ENCODE results near the gene USP47. TPM values are rescaled to one million over a fixed set of nuclear protein-coding genes. Genes with fewer than 3 reads are reported as not detected.
A peak's percentile ranks its signal among the peaks of the same experiment; 100 is the strongest.

USP47 gene
- total and polyA plus RNA-seq, 2 donors: 37.6 to 170 TPM

DNA sequence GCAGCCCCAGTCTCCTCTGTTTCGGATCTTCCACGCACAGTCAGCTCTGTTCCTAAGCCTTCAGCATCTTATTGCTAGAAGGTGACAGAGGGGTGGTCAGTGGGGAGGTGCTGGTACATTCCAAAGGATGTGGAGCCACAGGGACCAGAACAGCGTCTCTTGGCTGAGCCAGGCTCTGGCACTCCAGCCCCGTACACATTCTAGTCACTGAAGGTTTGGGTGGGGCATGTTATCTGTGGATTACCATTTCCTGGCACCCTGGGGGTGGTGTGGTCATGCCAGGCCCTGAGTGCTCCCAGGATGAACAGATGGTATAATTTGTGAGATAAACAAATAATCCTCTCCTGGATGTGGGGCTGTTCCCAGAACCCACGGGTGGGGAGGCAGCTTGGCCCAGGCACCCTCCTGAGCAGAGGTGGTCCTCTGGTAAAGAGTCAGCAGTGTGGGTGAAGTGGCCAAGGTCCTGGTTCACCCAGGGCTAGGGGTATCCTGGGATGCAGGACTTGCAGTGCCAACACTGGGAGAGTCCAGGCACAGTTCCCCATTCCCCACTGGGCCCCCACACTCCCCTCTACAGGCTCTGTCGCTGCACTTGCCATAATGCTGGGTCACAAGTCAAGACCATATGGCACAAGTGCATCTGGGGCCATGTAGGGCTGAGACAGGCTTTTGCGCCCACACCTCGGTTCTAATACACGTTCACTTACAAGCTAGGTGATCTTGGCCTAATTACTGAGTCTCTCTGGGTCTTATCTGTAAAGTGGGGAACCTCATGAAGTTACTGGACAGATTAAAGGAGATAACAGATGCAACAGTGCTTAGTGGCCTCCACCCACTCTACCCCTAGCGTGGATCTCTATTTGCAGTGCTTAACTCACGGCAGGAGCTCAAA lies 133.7 kb downstream of the USP47 start:
- H3K27ac ChIP-seq (ENCODE audit: low read depth): no peak overlapping the region
- no peaks in the 10 kb centered on the region for H3K4me1 ChIP-seq (ENCODE audit: insufficient read depth)
- H3K4me3 ChIP-seq (ENCODE audit: low read depth, low read length): no peak overlapping the region
- H3K36me3 ChIP-seq (ENCODE audit: insufficient read depth): no peaks in the 10 kb centered on the region
- WGBS: 81% methylated on average over 11 of the region's 11 CpGs
- no peak for DNase-seq (ENCODE audit: extremely low spot score)

DNA sequence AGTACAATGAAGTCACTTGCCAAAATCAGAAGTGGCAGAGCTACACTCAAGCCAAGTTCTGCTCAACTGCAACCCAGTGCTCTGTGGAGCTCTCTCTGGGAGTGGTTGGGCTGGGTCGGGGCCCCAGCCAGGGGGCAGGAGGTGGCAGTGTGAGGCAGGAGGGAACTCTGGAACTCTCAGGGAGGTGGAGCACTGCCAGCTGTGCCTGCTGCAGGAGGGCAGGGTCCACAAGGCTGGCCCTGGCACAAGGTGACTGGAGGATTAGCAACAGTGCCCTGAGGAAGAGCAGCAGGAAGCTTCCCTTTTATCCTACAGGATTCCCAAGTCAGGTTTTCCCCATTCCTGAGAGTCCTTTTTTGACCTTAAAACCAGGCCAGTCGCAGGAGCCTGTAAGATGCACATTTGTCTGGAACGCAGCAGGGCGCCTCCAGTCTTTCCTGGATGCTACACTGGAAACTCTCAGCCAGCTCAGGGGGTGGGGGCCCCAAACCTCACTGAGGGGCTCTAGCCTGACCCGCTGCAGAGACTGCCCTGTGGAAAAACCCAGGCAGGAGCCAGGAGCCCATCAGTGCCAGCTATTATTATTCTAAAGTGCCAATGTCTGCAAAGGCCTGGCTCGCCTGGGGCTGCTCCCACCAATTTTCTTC lies 134.8 kb downstream of the USP47 start:
- H3K4me3 ChIP-seq (ENCODE audit: low read depth, low read length): no peak overlapping the region
- WGBS: 52% methylated on average over 6 of the region's 6 CpGs
- no peaks in the 10 kb centered on the region for H3K36me3 ChIP-seq (ENCODE audit: insufficient read depth)
- H3K27ac ChIP-seq (ENCODE audit: low read depth): no peak overlapping the region
- H3K4me1 ChIP-seq (ENCODE audit: insufficient read depth): no peaks in the 10 kb centered on the region
- DNase-seq (ENCODE audit: extremely low spot score): no peak

DNA sequence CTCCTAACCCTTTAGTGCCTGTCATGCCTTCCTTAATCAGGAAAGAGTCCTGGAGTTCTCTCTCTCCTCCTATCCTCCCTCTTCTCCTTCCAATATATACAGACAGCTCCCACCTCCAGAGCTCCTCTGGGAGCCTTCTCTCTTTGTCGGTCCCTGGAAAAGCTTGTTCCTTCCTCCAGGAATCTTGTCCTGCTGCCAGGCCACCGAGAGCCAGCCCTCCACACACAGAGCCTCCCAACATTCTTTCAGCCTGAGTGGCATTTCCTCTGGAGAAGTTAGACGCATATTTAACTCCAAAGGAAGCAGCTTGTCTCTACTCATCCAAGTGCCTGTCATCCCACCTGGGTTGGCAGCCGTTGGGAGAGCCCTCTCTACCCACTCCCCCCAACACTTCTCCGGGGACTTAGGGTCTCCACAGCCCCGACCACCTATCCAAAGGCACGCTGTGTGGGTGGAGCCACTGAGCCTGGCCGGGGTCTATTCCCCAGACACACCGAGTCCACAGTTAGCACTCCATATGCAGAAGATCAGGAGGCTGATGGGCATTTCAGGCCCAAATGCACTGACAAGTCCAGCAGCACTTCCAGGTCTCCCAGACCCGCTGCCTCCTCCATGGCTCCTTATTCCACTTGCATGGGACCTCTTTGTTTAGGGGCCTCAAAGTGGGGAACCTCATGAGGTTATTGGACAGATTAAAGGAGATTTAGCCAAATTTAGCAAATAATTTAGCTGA lies 135.6 kb downstream of the USP47 start:
- 31% methylated on average over 10 of the region's 10 CpGs for WGBS
- Histone ChIP-seq H3K36me3 (ENCODE audit: insufficient read depth) (no peaks in the 10 kb centered on the region), H3K4me1 (ENCODE audit: insufficient read depth) (no peaks in the 10 kb centered on the region), H3K4me3 (ENCODE audit: low read depth, low read length) (no peak overlapping the region), H3K27ac (ENCODE audit: low read depth) (no peak overlapping the region)
- peak; percentile 36 for DNase-seq (ENCODE audit: extremely low spot score)

- WGBS: 94% methylated on average over 4 of the region's 4 CpGs
- Histone ChIP-seq H3K27ac (ENCODE audit: low read depth) (no peak overlapping the region), H3K4me3 (ENCODE audit: low read depth, low read length) (no peak overlapping the region), H3K4me1 (ENCODE audit: insufficient read depth) (no peaks in the 10 kb centered on the region), H3K36me3 (ENCODE audit: insufficient read depth) (no peaks in the 10 kb centered on the region)
- DNase-seq (ENCODE audit: extremely low spot score): no peak
These were observed 136.4 kb downstream of the USP47 start for GRCh38 chr11:11978098-11978637.

GRCh38 chr11:11978792-11979487 lies 137.2 kb downstream of the USP47 start:
- 41% methylated on average over 13 of the region's 13 CpGs for WGBS
- DNase-seq (ENCODE audit: extremely low spot score): no peak

DNA sequence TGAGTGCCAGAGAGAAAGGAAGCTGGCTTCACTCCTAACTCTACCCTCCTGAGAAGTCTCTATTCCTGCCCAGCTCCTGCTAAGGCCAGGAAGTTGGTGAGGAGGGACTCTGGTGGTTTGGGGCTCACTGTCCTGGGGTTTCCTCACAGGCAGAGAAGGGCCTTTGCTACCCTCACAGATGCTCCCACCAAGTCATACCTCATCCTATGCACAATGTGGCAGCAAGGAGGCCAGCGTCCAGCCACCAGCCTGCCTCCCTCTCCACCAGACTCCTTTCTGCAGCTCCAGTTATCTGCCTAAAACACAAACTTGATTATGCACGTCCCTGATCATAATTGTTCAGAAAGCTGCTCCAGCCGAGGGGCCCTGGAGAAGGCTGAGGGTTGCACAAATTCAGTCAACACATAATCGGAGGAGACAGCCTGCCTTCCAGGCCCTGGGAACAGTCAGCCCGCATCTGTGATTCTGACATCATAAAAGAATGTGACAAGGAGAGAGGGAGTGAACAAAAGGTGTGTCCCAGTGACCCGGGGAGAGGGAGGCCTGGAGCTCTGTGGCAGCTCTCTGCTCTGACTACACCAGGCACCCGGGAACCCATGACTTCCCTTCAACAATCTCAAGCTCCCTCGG lies 137.8 kb downstream of the USP47 start:
- Histone ChIP-seq H3K27ac (ENCODE audit: low read depth) (no peak overlapping the region), H3K4me3 (ENCODE audit: low read depth, low read length) (no peak overlapping the region), H3K4me1 (ENCODE audit: insufficient read depth) (no peaks in the 10 kb centered on the region), H3K36me3 (ENCODE audit: insufficient read depth) (no peaks in the 10 kb centered on the region)
- DNase-seq (ENCODE audit: extremely low spot score): no peak
- 36% methylated on average over 8 of the region's 8 CpGs for WGBS

More at GRCh38 chr11:11978792-11979487, 137.2 kb downstream of the USP47 start:
- no peak overlapping the region for H3K27ac ChIP-seq (ENCODE audit: low read depth)
- H3K36me3 ChIP-seq (ENCODE audit: insufficient read depth): no peaks in the 10 kb centered on the region
- H3K4me3 ChIP-seq (ENCODE audit: low read depth, low read length): no peak overlapping the region
- no peaks in the 10 kb centered on the region for H3K4me1 ChIP-seq (ENCODE audit: insufficient read depth)

GRCh38 chr11:11980200-11980599 lies 138.4 kb downstream of the USP47 start:
- Histone ChIP-seq H3K36me3 (ENCODE audit: insufficient read depth) (no peaks in the 10 kb centered on the region), H3K4me1 (ENCODE audit: insufficient read depth) (no peaks in the 10 kb centered on the region), H3K4me3 (ENCODE audit: low read depth, low read length) (no peak overlapping the region), H3K27ac (ENCODE audit: low read depth) (no peak overlapping the region)
- 91% methylated on average over 2 of the region's 2 CpGs for WGBS
- no peak for DNase-seq (ENCODE audit: extremely low spot score)

DNA sequence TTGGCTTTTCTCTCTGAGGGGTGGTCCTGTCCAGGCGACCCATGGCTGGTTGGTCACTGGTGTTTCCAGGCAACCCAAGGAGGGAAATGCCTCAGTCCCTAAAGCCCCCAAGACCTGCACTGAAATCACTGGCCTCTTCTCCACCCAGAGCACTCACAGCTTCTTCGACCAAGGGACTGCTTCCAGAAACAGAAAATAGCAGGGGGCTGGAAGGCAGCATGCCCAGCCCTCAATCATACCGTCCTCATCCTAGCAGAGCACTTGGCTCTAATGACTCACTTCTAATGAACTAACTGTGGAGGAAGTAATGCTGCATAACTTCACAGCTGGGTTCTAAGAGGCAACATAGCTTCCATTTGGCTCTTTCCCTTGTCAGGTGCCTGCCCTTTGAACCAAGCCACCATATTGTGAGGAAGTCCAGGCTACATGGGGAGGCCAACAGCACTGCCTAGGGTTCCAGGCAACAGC lies 139.1 kb downstream of the USP47 start:
- WGBS: 91% methylated on average over 3 of the region's 3 CpGs
- Histone ChIP-seq H3K27ac (ENCODE audit: low read depth) (no peak overlapping the region), H3K4me3 (ENCODE audit: low read depth, low read length) (no peak overlapping the region), H3K36me3 (ENCODE audit: insufficient read depth) (no peaks in the 10 kb centered on the region), H3K4me1 (ENCODE audit: insufficient read depth) (no peaks in the 10 kb centered on the region)
- no peak for DNase-seq (ENCODE audit: extremely low spot score)

- 96% methylated on average over 5 of the region's 5 CpGs for WGBS
- Histone ChIP-seq H3K4me3 (ENCODE audit: low read depth, low read length) (no peak overlapping the region), H3K27ac (ENCODE audit: low read depth) (no peak overlapping the region), H3K4me1 (ENCODE audit: insufficient read depth) (no peaks in the 10 kb centered on the region), H3K36me3 (ENCODE audit: insufficient read depth) (no peaks in the 10 kb centered on the region)
- DNase-seq (ENCODE audit: extremely low spot score): no peak
These were observed 139.6 kb downstream of the USP47 start for GRCh38 chr11:11981364-11981763.

GRCh38 chr11:11981840-11982239 lies 140.1 kb downstream of the USP47 start:
- H3K4me1 ChIP-seq (ENCODE audit: insufficient read depth): no peaks in the 10 kb centered on the region
- no peak for DNase-seq (ENCODE audit: extremely low spot score)
- no peaks in the 10 kb centered on the region for H3K36me3 ChIP-seq (ENCODE audit: insufficient read depth)
- no peak overlapping the region for H3K27ac ChIP-seq (ENCODE audit: low read depth)
- 95% methylated on average over 6 of the region's 6 CpGs for WGBS
- H3K4me3 ChIP-seq (ENCODE audit: low read depth, low read length): no peak overlapping the region

DNA sequence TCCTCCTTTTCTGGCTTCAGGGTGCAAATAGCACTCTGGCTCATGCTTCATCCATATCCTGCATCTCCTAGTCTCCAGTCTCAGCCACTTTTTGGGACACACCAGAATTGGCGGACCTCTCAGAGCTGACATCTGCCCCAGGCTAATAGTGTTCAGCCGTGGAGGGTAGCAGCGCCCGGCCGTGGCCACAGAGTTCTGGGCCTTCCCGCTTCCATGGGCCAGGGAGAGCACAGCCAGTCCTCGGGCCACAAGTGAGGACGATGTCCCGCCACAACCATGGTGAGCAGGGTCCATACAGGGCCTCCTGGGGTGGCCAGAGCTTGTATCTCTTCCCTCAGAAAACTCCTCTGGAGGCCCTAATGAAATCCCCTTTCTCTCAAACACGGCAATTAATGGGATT lies 140.7 kb downstream of the USP47 start:
- no peak for DNase-seq (ENCODE audit: extremely low spot score)
- WGBS: 97% methylated on average over 10 of the region's 10 CpGs
- Histone ChIP-seq H3K36me3 (ENCODE audit: insufficient read depth) (no peaks in the 10 kb centered on the region), H3K4me3 (ENCODE audit: low read depth, low read length) (no peak overlapping the region), H3K4me1 (ENCODE audit: insufficient read depth) (no peaks in the 10 kb centered on the region), H3K27ac (ENCODE audit: low read depth) (no peak overlapping the region)

- no peaks in the 10 kb centered on the region for H3K36me3 ChIP-seq (ENCODE audit: insufficient read depth)
- H3K27ac ChIP-seq (ENCODE audit: low read depth): no peak overlapping the region
These were observed 141.2 kb downstream of the USP47 start for GRCh38 chr11:11982975-11983374.

More at GRCh38 chr11:11982975-11983374, 141.2 kb downstream of the USP47 start:
- no peak for DNase-seq (ENCODE audit: extremely low spot score)
- H3K4me3 ChIP-seq (ENCODE audit: low read depth, low read length): no peak overlapping the region
- WGBS: 85% methylated on average over 2 of the region's 2 CpGs
- no peaks in the 10 kb centered on the region for H3K4me1 ChIP-seq (ENCODE audit: insufficient read depth)
